ENCODE results near the gene CFAP70. TPM values are rescaled to one million over a fixed set of nuclear protein-coding genes. Genes with fewer than 3 reads are reported as not detected.

The CFAP70 gene
- total RNA-seq, 2 experiments from 2014 or later, result 0.51 to 0.59 TPM

- POLR2A ChIA-PET, result interaction anchor here (1.0 to 3.6 kb wide), 9 partner anchors 9 to 375 kb away, joined by 3 to 33 read pairs (median 6); partner anchors contain the start of genes CFAP70, ECD and FAM149B1
Observed at GRCh38 chr10:73251683-73252444, 106.8 kb downstream of the CFAP70 start.

GRCh38 chr10:73248259-73248724, 110.4 kb downstream of the CFAP70 start:
- ATAC-seq, result no peak
- CTCF ChIA-PET, result interaction anchor here (1.8 kb wide), 1 partner anchor 165 kb away, joined by 4 read pairs; the partner anchor contains the start of gene ANXA7
- no peak for DNase-seq
- Mint-ChIP-seq H3K9me3 (no peaks in the 10 kb centered on the region), H3K27me3 (no peaks in the 10 kb centered on the region), H3K27ac (peak overlapping the region; percentile 97), H3K4me1 (ENCODE audit: low read depth) (peaks cover 52% of the 10 kb centered on the region), H3K4me3 (peak overlapping the region; percentile 100), H3K36me3 (ENCODE audit: low read depth) (peaks cover 78% of the 10 kb centered on the region)
- intact Hi-C loops (cut with micrococcal nuclease), result loop anchor here (10.0 kb wide), 1 partner anchor 247 kb away; the partner anchor contains the start of gene PPP3CB
- no peak for TF ChIP-seq CTCF (IDR thresholded peaks at IDR 0.05)
- POLR2A ChIA-PET, result interaction anchor here (0.7 to 3.4 kb wide), 6 partner anchors 11 to 247 kb away, joined by 3 to 22 read pairs (median 6); partner anchors contain the start of gene CFAP70

More at GRCh38 chr10:73251683-73252444, 106.8 kb downstream of the CFAP70 start:
- Mint-ChIP-seq H3K36me3 (ENCODE audit: low read depth) (peaks cover 45% of the 10 kb centered on the region), H3K27ac (peak overlapping the region; percentile 98), H3K4me3 (peak overlapping the region; percentile 93), H3K9me3 (no peaks in the 10 kb centered on the region), H3K27me3 (no peaks in the 10 kb centered on the region), H3K4me1 (ENCODE audit: low read depth) (peaks cover 36% of the 10 kb centered on the region)
- intact Hi-C loops (cut with micrococcal nuclease), result no loop called here
- TF ChIP-seq CTCF (IDR thresholded peaks at IDR 0.05), result no peak
- CTCF ChIA-PET, result interaction anchor here (1.2 kb wide), 1 partner anchor 155 kb away, joined by 3 read pairs; the partner anchor contains the start of gene P4HA1
- peak; percentile 70 for ATAC-seq
- peak; percentile 38 for DNase-seq

GRCh38 chr10:73247509-73248258, 111.0 kb downstream of the CFAP70 start:
- peak overlapping the region; percentile 97 for H3K27ac Mint-ChIP-seq
- TF ChIP-seq CTCF (IDR thresholded peaks at IDR 0.05), result no peak
- POLR2A ChIA-PET, result interaction anchor here (0.7 to 3.4 kb wide), 15 partner anchors 8 to 378 kb away, joined by 3 to 22 read pairs (median 5); partner anchors contain the start of genes ANXA7 and CFAP70

GRCh38 chr10:73246646-73247508, 111.8 kb downstream of the CFAP70 start, which contains the start of gene DNAJC9:
DNAJC9 (minus strand) TSS chr10:73247255; CDS start chr10:73247189, 66 bp downstream.
- peaks cover 53% of the 10 kb centered on the region for H3K4me1 Mint-ChIP-seq (ENCODE audit: low read depth)
- POLR2A ChIA-PET, result interaction anchor here (0.5 to 3.4 kb wide), 21 partner anchors 9 to 754 kb away, joined by 3 to 22 read pairs (median 4); partner anchors contain the start of genes ANXA7 and CFAP70
- CTCF ChIA-PET, result interaction anchor here (1.1 to 1.8 kb wide), 5 partner anchors 9 to 166 kb away, joined by 3 to 4 read pairs (median 3); partner anchors contain the start of genes ANXA7 and P4HA1

More at GRCh38 chr10:73247509-73248258, 111.0 kb downstream of the CFAP70 start:
- CTCF ChIA-PET, result interaction anchor here (1.1 to 1.8 kb wide), 4 partner anchors 8 to 166 kb away, joined by 3 to 4 read pairs (median 3); partner anchors contain the start of genes ANXA7 and P4HA1
- H3K27me3 Mint-ChIP-seq, result no peaks in the 10 kb centered on the region
- intact Hi-C loops (cut with micrococcal nuclease), result loop anchor here (10.0 kb wide), 1 partner anchor 247 kb away; the partner anchor contains the start of gene PPP3CB
- H3K4me3 Mint-ChIP-seq, result peak overlapping the region; percentile 100
- DNase-seq, result no peak
- no peak for ATAC-seq
- peaks cover 53% of the 10 kb centered on the region for H3K4me1 Mint-ChIP-seq (ENCODE audit: low read depth)
- no peaks in the 10 kb centered on the region for H3K9me3 Mint-ChIP-seq
- peaks cover 84% of the 10 kb centered on the region for H3K36me3 Mint-ChIP-seq (ENCODE audit: low read depth)

More at GRCh38 chr10:73246646-73247508, 111.8 kb downstream of the CFAP70 start, which contains the start of gene DNAJC9:
- Mint-ChIP-seq H3K36me3 (ENCODE audit: low read depth) (peaks cover 84% of the 10 kb centered on the region), H3K27me3 (no peaks in the 10 kb centered on the region), H3K9me3 (no peaks in the 10 kb centered on the region), H3K4me3 (peak within 1 kb of the TSS; percentile 100), H3K27ac (peak within 1 kb of the TSS; percentile 97)
- ATAC-seq (peak; percentile 94), DNase-seq (peak; percentile 98)
- intact Hi-C loops (cut with micrococcal nuclease), result loop anchor here (10.0 kb wide), 1 partner anchor 248 kb away; the partner anchor contains the start of gene PPP3CB
- TF ChIP-seq CTCF (IDR thresholded peaks at IDR 0.05), result no peak

Data from activated CD8-positive, alpha-beta T cell treated with anti-CD3 and anti-CD28 coated beads for 36 hours (primary cell).